NT2/D1 (cell line): ENCODE data around the gene ELP4.

ENCODE experiments used
- YY1 ChIP-seq: IDR thresholded peaks from 2 replicates; pipeline ENCODE4 v1.6.1; 2011; ENCODE audit not compliant: insufficient read length, insufficient read depth
- ZNF274 ChIP-seq: IDR thresholded peaks from 2 replicates; pipeline ENCODE4 v1.6.1; 2011; ENCODE audit warnings: mild to moderate bottlenecking, low read depth, low read length

DNA sequence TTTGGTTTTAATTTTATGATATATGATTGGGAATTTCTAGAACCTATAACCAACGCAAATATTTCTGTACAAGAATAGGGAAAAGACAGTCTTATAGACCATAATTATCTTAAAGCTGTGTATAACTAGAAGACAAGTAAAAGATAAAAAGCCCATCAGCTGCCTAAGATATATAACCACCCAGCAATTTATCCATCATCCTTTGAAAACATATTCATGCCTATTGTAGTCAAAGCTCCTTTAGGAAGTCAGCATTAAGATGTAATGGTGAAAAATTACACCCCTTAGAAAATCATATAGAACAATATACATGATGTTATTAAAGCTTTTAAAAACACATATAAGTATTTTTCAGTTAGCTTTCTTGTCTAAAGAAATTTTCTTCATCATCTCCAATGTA is 46.4 kb downstream of the ELP4 start:
- TF ChIP-seq ZNF274 (no peak), YY1 (no peak)
